Ascending aorta (tissue), 2 donors: ENCODE results near the gene PCSK9. TPM values are rescaled to one million over a fixed set of nuclear protein-coding genes. Genes with fewer than 3 reads are reported as not detected.
A peak's percentile ranks its signal among the peaks of the same experiment; 100 is the strongest.

Experiments used
- DNase-seq, 2 donors: peaks; one replicate each; pipeline ENCODE4 v3.0.0-alpha.2; 2019; ENCODE audit warnings: low spot score in 2 of 2
- H3K27ac ChIP-seq, 2 donors: fragments of 200-600 bp; sonication (generic); one replicate each; pipeline ENCODE4 v1.5.1; 2016 to 2017; ENCODE audit warnings: mild to moderate bottlenecking in 1 of 2
- H3K27me3 ChIP-seq: fragments of 200-600 bp; sonication (generic); one replicate; pipeline ENCODE4 v1.5.1; 2017
- H3K36me3 ChIP-seq, 2 donors: fragments of 200-600 bp; sonication (generic); one replicate each; pipeline ENCODE4 v1.5.1; 2016
- H3K4me1 ChIP-seq, 2 donors: fragments of 200-600 bp; sonication (generic); one replicate each; pipeline ENCODE4 v1.5.1; 2016 to 2017; ENCODE audit warnings: mild to moderate bottlenecking in 1 of 2
- H3K4me3 ChIP-seq, 2 donors: fragments of 200-600 bp; sonication (generic); one replicate each; pipeline ENCODE4 v1.5.1; 2016 to 2017; ENCODE audit warnings: mild to moderate bottlenecking in 1 of 2
- H3K9me3 ChIP-seq, 2 donors: fragments of 200-600 bp; sonication (generic); one replicate each; pipeline ENCODE4 v1.5.1; 2016
- intact Hi-C: fragments of 100-400 bp; cut with DNase I; formaldehyde crosslinking; loops from one replicate; pipeline ENCODE4 v1.15.1; 2023
- total RNA-seq: library from RNA; depleted of rRNA; stranded (reverse); fragments of >200 nt; gene quantifications from one replicate; pipeline ENCODE4 v1.1.0, GENCODE V29; 2016
- TF ChIP-seq, protein P1 (sequence below), 3 experiments: fragments of 200-600 bp in 2 of 3; fragments of 450-650 bp in 1 of 3; sonication (generic) in 2 of 3; IDR thresholded peaks; one replicate each; pipeline ENCODE4 v1.5.1; 2016 to 2019; ENCODE audit warnings: antibody characterized with exemption in 3 of 3, mild to moderate bottlenecking in 1 of 3, moderate library complexity in 1 of 3

PCSK9 gene
- total RNA-seq, 1 donor from 2014 or later = not detected

DNA sequence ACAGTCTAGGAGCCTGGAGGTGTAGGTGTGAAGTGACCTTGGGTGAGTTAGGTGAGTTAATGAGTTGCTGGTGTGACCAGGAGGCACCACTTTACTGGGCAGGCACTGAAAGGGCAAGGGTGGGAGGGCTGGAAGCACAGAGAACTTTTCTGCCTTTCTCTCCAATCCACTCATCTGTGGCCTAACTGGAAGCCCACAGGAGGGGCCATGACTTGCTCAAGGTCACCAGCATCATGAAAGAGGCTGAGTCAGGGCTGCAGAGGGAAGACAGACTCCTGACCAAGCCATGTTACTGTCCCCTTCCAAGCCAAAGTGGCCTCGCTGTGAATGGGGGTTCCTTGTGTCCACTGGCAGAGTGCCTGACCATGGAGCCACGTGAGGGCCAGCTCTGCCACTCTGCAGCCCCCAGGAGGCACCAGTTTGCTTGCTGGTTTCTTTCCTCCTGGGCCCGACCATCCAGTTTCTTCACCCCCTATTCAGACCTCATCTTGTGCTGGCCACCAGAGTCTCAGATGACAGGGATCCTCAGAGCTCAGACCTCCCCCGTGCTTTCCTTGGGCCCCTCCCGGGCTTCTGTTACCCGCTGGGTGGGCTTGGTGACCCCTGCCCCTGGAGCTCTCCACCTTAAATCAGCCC is 44.9 kb upstream of the PCSK9 start:
- DNase-seq = no peak
- H3K27me3 ChIP-seq = no peaks in the 10 kb centered on the region
- H3K4me3 ChIP-seq = no peak overlapping the region
- H3K9me3 ChIP-seq = no peaks in the 10 kb centered on the region
- intact Hi-C loops = no loop called here
- peaks cover 0 to 7% of the 10 kb centered on the region in 2 donors for H3K4me1 ChIP-seq
- no peak overlapping the region for H3K27ac ChIP-seq
- H3K36me3 ChIP-seq = no peaks in the 10 kb centered on the region
- TF ChIP-seq, protein P1, sequence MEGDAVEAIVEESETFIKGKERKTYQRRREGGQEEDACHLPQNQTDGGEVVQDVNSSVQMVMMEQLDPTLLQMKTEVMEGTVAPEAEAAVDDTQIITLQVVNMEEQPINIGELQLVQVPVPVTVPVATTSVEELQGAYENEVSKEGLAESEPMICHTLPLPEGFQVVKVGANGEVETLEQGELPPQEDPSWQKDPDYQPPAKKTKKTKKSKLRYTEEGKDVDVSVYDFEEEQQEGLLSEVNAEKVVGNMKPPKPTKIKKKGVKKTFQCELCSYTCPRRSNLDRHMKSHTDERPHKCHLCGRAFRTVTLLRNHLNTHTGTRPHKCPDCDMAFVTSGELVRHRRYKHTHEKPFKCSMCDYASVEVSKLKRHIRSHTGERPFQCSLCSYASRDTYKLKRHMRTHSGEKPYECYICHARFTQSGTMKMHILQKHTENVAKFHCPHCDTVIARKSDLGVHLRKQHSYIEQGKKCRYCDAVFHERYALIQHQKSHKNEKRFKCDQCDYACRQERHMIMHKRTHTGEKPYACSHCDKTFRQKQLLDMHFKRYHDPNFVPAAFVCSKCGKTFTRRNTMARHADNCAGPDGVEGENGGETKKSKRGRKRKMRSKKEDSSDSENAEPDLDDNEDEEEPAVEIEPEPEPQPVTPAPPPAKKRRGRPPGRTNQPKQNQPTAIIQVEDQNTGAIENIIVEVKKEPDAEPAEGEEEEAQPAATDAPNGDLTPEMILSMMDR (IDR thresholded peaks at IDR 0.05) = no peak

DNA sequence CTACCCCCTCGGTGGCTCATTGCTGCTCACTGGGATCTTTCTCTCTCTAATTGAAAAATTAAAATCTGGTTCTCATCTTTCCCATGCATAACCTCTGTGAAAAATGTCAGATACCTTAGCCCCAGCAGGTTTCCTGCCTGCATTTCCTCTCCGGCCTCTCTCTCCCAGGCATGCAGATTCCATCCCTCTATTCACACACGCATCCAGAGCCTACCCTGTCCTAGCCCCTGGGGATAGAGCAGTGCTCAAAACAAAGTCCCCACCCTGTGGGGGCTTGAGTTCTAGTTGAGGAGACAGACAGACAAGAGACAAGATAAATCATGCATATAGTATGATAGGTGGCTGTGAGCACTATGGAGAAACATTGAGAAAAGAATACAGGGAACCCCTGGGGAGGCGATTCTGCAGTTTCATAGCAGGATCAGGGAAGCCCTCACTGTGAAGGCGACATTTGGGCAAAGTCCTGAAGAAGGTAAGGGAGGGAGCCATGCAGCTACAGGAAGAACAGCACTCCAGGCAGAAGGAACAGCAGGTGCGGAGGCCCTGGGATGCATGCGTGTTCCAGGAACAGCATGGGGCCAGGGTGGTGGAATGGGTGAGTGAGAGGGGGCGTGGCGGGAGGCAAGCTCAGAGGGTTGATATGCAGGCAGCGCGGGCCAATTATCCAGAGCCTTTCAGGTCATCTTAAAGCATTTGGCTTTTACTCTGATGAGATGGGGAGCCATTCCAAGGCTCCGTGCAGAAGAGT is 44.2 kb upstream of the PCSK9 start:
- H3K4me3 ChIP-seq = no peak overlapping the region
- H3K4me1 ChIP-seq = peaks cover 0 to 7% of the 10 kb centered on the region in 2 donors
- no peaks in the 10 kb centered on the region for H3K9me3 ChIP-seq
- TF ChIP-seq, protein P1 (IDR thresholded peaks at IDR 0.05) = no peak
- no peak overlapping the region for H3K27ac ChIP-seq
- intact Hi-C loops = no loop called here
- no peaks in the 10 kb centered on the region for H3K36me3 ChIP-seq
- no peak for DNase-seq
- H3K27me3 ChIP-seq = no peaks in the 10 kb centered on the region

DNA sequence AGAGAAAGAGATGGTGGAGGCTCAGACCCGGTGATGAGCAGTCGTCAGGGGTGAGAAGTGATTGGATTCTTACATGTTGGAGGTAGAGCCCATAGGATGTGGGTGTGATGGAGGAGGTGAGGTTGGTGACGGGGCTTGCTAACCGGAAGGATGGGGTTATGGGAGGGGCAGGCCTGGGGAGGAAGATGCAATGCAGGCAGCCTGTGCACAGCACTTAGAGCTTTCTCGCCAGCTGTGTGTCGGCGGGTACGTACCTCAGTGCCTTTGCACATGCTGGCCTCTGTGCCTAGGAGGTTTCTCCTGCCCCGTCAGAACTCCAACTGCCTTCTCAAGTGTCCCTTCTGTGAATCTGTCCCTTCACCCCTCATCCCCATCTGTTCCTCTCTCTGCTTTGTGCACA is 43.5 kb upstream of the PCSK9 start:
- TF ChIP-seq, protein P1 (IDR thresholded peaks at IDR 0.05) = no peak
- peaks cover 0 to 7% of the 10 kb centered on the region in 2 donors for H3K4me1 ChIP-seq
- H3K9me3 ChIP-seq = no peaks in the 10 kb centered on the region
- DNase-seq = no peak
- intact Hi-C loops = loop anchor here (1.0 kb wide), 2 partner anchors 46 to 51 kb away; no protein-coding TSS in a partner anchor
- H3K36me3 ChIP-seq = no peaks in the 10 kb centered on the region
- H3K4me3 ChIP-seq = no peak overlapping the region
- H3K27me3 ChIP-seq = no peaks in the 10 kb centered on the region
- no peak overlapping the region for H3K27ac ChIP-seq

DNA sequence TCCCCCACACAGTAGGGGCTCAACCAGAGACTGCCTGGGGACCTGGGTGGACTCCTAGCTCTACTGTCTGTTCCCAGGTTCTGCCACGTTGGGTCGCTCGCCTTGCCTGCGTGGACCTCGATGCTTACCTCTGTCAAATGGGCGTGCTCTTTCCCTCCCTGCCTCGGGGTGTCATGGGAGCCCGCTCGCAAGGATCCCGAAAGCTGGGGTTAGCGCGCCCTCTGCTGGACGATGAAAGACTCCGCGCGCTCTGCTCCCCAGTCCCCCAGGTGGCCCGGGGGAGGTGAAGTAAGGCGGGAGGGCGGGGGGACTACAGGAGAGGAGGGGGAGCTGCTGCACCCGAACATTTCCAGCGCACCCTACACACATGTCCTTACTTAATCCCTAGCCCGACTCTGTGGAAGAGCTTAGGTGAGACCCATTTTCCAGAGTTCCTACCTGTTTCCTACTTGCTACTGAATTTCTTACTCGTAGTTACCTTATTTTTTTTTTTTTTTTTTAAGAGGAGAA is 42.9 kb upstream of the PCSK9 start:
- Histone ChIP-seq H3K27me3 (no peaks in the 10 kb centered on the region), H3K4me3 (peak overlapping the region; percentile 0 to 16), H3K4me1 (peaks cover 0 to 7% of the 10 kb centered on the region in 2 donors), H3K9me3 (no peaks in the 10 kb centered on the region), H3K36me3 (no peaks in the 10 kb centered on the region), H3K27ac (no peak overlapping the region)
- intact Hi-C loops = loop anchor here (1.0 kb wide), 2 partner anchors 46 to 51 kb away; no protein-coding TSS in a partner anchor
- DNase-seq = peak in 1 of 2 donors; percentile 76
- TF ChIP-seq, protein P1 (IDR thresholded peaks at IDR 0.05) = peak; percentile 77 to 92 (median 90)

DNA sequence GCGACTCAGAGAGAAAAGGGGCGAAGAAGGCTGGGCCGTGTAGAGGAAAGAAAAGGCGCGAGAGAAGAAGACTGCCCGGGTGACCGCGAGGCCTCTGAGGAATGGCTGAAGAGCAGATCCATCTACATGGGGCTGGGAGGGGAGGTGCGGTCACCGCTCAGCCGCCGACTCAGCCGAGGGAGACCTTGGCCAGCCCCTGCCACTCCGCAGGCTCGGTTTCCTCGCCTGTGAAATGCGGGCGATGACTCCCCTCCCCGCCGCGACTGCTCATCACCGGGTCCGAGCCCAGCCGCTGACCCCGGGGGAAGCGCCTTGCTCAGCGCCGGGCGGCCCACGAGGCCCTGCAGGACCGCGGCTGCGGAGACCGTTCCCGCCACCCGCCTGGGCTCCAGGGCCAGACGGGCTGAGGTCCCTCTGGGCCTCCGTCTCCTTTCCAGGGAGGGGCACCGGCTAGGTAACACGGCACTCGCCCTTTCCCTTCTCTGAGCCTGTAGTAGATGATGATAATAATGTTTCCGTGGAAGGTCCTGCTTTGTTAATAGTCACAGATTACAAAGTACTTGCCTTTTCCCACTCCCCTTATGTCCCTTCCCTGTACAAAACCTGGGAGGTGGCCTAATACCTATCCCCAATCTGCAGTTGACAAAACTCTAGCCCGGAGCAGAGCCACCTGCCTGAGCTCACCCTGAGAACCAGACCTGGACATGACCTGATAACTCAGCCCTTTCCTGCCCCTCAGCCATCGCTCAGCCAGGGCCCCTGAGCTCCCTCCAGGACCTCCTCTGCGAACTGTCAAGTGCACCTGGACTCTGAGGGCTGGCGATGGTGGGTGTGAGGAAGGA is 42.3 kb upstream of the PCSK9 start:
- Histone ChIP-seq H3K27me3 (no peaks in the 10 kb centered on the region), H3K4me3 (peak overlapping the region; percentile 0 to 16), H3K4me1 (peaks cover 0 to 7% of the 10 kb centered on the region in 2 donors), H3K36me3 (no peaks in the 10 kb centered on the region), H3K9me3 (no peaks in the 10 kb centered on the region), H3K27ac (no peak overlapping the region)
- DNase-seq = no peak
- intact Hi-C loops = loop anchor here (1.0 kb wide), 2 partner anchors 47 to 52 kb away; no protein-coding TSS in a partner anchor
- TF ChIP-seq, protein P1 (IDR thresholded peaks at IDR 0.05) = no peak
